Measurements from ENCODE around the gene CLEC4G. TPM values are rescaled to one million over a fixed set of nuclear protein-coding genes. Genes with fewer than 3 reads are reported as not detected.

CLEC4G gene
- total RNA-seq, 4 donors from 2014 or later = not detected

- no peak for TF ChIP-seq POLR2A (IDR thresholded peaks at IDR 0.05)
- TF ChIP-seq CTCF (IDR thresholded peaks at IDR 0.05) = no peak
- no peaks in the 10 kb centered on the region for H3K27me3 ChIP-seq
- no peaks in the 10 kb centered on the region for H3K4me1 ChIP-seq
- intact Hi-C loops (cut with DNase I; ENCODE audit: low total_unique reads) = no loop called here
- H3K9me3 ChIP-seq = no peaks in the 10 kb centered on the region
- DNase-seq = no peak
- H3K36me3 ChIP-seq = no peaks in the 10 kb centered on the region
- no peak overlapping the region for H3K4me3 ChIP-seq
- no peak overlapping the region for H3K27ac ChIP-seq
Observed at GRCh38 chr19:7742991-7743390, 11.1 kb upstream of the CLEC4G start.

GRCh38 chr19:7742575-7742974 lies 10.7 kb upstream of the CLEC4G start:
- Histone ChIP-seq H3K36me3 (no peaks in the 10 kb centered on the region), H3K9me3 (no peaks in the 10 kb centered on the region), H3K4me1 (no peaks in the 10 kb centered on the region), H3K4me3 (no peak overlapping the region), H3K27me3 (no peaks in the 10 kb centered on the region), H3K27ac (no peak overlapping the region)
- intact Hi-C loops (cut with DNase I; ENCODE audit: low total_unique reads) = no loop called here
- DNase-seq = no peak
- no peak for TF ChIP-seq POLR2A (IDR thresholded peaks at IDR 0.05)

- DNase-seq = no peak
- H3K36me3 ChIP-seq = no peaks in the 10 kb centered on the region
- no peaks in the 10 kb centered on the region for H3K9me3 ChIP-seq
- intact Hi-C loops (cut with DNase I; ENCODE audit: low total_unique reads) = no loop called here
- H3K4me3 ChIP-seq = no peak overlapping the region
- no peaks in the 10 kb centered on the region for H3K27me3 ChIP-seq
- TF ChIP-seq CTCF (IDR thresholded peaks at IDR 0.05) = no peak
- TF ChIP-seq POLR2A (IDR thresholded peaks at IDR 0.05) = no peak
- H3K4me1 ChIP-seq = no peaks in the 10 kb centered on the region
- H3K27ac ChIP-seq = no peak overlapping the region
Observed at GRCh38 chr19:7740682-7741054, 8.8 kb upstream of the CLEC4G start.

- H3K4me1 ChIP-seq = no peaks in the 10 kb centered on the region
- H3K27ac ChIP-seq = no peak overlapping the region
- H3K27me3 ChIP-seq = no peaks in the 10 kb centered on the region
- TF ChIP-seq CTCF (IDR thresholded peaks at IDR 0.05) (no peak), POLR2A (IDR thresholded peaks at IDR 0.05) (no peak)
- intact Hi-C loops (cut with DNase I; ENCODE audit: low total_unique reads) = no loop called here
- H3K9me3 ChIP-seq = no peaks in the 10 kb centered on the region
- no peak for DNase-seq
- no peak overlapping the region for H3K4me3 ChIP-seq
- H3K36me3 ChIP-seq = no peaks in the 10 kb centered on the region
Observed at GRCh38 chr19:7739801-7740681, 8.1 kb upstream of the CLEC4G start.

- no peaks in the 10 kb centered on the region for H3K27me3 ChIP-seq
- no peak overlapping the region for H3K27ac ChIP-seq
- H3K9me3 ChIP-seq = no peaks in the 10 kb centered on the region
- intact Hi-C loops (cut with DNase I; ENCODE audit: low total_unique reads) = no loop called here
- TF ChIP-seq CTCF (IDR thresholded peaks at IDR 0.05) = no peak
- TF ChIP-seq POLR2A (IDR thresholded peaks at IDR 0.05) = no peak
- no peaks in the 10 kb centered on the region for H3K36me3 ChIP-seq
- no peak overlapping the region for H3K4me3 ChIP-seq
- H3K4me1 ChIP-seq = no peaks in the 10 kb centered on the region
- no peak for DNase-seq
Observed at GRCh38 chr19:7739211-7739755, 7.4 kb upstream of the CLEC4G start.
